GM21526 (cell line): ENCODE measurements around the gene ATP6V1E1.

Source experiments
- ATAC-seq: cut with Tn5 transposase; IDR thresholded peaks from one replicate; pipeline ENCODE4 v1.9.1; 2021; ENCODE audit warnings: moderate library complexity; ENCODE audit not compliant: unreplicated experiment, low FRiP score

The ATP6V1E1 gene

DNA sequence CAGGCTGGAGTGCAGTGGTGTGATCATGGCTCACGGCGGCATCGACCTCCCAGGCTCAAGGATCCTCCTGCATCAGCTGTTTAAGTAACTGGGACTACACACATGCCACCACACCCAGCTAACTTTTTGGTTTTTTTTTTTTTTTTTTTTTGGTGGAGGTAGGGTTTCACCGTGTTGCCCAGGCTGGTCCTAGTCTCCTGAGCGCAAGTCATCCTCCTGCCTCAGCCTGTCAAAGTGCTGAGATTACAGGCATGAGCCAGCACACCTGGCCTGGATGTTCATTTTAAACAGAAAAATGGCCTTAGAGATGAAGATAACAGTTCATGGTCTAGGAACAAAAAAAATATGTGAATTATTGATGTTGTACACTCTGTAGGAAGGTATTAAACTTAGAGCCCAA is 78.9 kb downstream of the ATP6V1E1 start:
- ATAC-seq, result no peak

DNA sequence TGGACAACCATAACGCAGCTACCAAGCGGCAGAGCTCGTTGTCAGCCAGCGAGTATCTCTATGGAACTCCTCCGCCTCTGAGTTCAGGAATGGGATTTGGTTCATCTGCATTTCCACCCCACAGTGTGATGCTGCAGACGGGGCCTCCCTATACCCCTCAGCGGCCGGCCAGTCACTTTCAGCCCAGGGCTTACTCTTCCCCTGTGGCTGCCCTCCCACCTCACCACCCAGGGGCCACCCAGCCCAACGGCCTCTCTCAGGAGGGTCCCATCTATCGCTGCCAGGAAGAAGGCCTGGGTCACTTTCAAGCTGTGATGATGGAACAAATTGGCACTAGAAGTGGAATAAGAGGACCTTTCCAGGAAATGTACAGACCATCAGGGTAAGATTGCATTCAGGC is 79.4 kb downstream of the ATP6V1E1 start:
- ATAC-seq, result no peak

DNA sequence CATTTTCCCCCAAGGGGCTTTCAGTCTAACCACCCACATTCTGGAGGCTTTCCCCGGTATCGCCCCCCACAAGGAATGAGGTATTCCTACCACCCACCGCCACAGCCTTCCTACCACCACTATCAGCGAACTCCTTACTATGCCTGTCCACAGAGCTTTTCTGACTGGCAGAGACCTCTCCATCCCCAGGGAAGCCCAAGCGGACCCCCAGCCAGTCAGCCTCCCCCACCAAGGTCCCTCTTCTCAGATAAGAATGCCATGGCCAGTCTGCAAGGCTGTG is 79.9 kb downstream of the ATP6V1E1 start:
- no peak for ATAC-seq

DNA sequence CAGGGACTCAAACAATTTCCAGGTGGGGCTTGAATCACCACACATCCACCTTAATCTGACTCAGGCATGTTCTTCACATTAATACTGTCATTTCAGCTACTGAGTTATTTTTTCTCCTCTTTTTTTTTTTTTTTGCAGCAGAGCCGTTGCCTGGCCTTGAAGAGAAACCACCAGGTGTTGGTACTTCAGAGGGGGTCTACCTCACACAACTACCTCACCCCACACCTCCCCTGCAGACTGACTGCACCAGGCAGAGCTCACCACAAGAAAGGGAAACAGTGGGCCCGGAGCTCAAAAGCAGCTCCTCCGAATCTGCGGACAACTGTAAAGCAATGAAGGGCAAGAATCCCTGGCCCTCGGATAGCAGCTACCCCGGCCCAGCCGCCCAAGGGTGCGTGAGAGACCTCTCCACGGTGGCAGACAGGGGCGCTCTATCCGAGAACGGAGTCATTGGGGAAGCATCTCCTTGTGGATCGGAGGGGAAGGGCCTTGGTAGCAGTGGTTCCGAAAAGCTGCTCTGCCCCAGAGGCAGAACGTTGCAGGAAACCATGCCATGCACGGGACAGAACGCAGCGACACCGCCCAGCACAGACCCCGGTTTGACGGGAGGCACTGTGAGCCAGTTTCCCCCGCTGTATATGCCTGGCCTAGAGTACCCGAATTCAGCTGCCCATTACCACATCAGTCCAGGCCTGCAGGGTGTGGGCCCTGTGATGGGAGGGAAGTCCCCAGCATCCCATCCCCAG is 80.4 kb downstream of the ATP6V1E1 start:
- no peak for ATAC-seq

DNA sequence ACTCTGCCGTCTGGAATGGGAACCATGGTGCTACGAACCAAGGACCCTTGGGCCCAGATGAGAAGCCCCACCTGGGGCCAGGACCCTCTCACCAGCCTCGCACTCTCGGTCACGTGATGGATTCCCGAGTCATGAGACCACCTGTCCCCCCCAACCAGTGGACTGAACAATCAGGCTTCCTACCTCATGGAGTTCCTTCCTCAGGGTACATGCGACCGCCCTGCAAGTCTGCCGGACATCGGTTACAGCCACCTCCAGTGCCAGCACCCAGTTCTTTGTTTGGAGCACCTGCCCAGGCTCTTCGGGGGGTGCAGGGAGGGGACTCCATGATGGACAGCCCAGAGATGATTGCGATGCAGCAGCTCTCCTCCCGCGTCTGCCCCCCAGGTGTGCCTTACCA is 86.1 kb downstream of the ATP6V1E1 start:
- no peak for ATAC-seq
